Stimulated activated CD4-positive, alpha-beta T cell treated with anti-CD3 and anti-CD28 coated beads, Interleukin-12 subunit alpha, Interleukin-12 subunit beta, amount 100 ng/mL, for 48 hours (primary cell): Measurements from ENCODE around the gene SAMD9L.
"Not testable (repeated sequence)": the region's sequence is repeated elsewhere in the genome, so short reads cannot be mapped to it uniquely, and the experiment has no call there.

ENCODE experiments used
- DNase-seq, 3 donors: peaks; one replicate each; pipeline ENCODE4 v3.0.0-alpha.2; 2020; ENCODE audit warnings: low read depth in 2 of 3, low spot score in 1 of 3

SAMD9L gene

GRCh38 chr7:93146472-93147141 is 1.6 kb downstream of the SAMD9L start:
- peak in 1 of 3 donors; percentile 5 for DNase-seq

GRCh38 chr7:93146036-93146435 is 2.1 kb downstream of the SAMD9L start:
- no peak for DNase-seq

GRCh38 chr7:93145354-93145753 is 2.8 kb downstream of the SAMD9L start:
- DNase-seq = no peak

- no peak for DNase-seq
Observed at GRCh38 chr7:93142127-93142526, 6.1 kb downstream of the SAMD9L start.

GRCh38 chr7:93140582-93141191 is 7.5 kb downstream of the SAMD9L start:
- DNase-seq = no peak

GRCh38 chr7:93138576-93138975 is 9.6 kb downstream of the SAMD9L start:
- DNase-seq = no peak

GRCh38 chr7:93133005-93133404 is 15.2 kb downstream of the SAMD9L start:
- DNase-seq = no peak

- DNase-seq = no peak
Observed at GRCh38 chr7:93132216-93132615, 16.0 kb downstream of the SAMD9L start.

- not testable (repeated sequence) for DNase-seq
Observed at GRCh38 chr7:93126954-93127353, 21.2 kb downstream of the SAMD9L start.

GRCh38 chr7:93123532-93123931 is 24.7 kb downstream of the SAMD9L start:
- DNase-seq = not testable (repeated sequence)

- no peak for DNase-seq
Observed at GRCh38 chr7:93120592-93121549, 27.3 kb downstream of the SAMD9L start.

GRCh38 chr7:93119191-93119905 is 28.8 kb downstream of the SAMD9L start:
- DNase-seq = no peak

GRCh38 chr7:93117852-93118530 is 30.2 kb downstream of the SAMD9L start, which contains the start of gene SAMD9:
Gene SAMD9, minus strand, starts transcription at chr7:93117979. Its CDS starts 11,882 bp downstream, at chr7:93106097.
- peak; percentile 21 to 40 (median 33) for DNase-seq

GRCh38 chr7:93117327-93117726 is 30.9 kb downstream of the SAMD9L start:
- no peak for DNase-seq

- peak in 1 of 3 donors; percentile 11 for DNase-seq
Observed at GRCh38 chr7:93115796-93116195, 32.4 kb downstream of the SAMD9L start.

GRCh38 chr7:93108003-93108402 is 40.2 kb downstream of the SAMD9L start:
- no peak for DNase-seq

GRCh38 chr7:93097388-93097787 is 50.8 kb downstream of the SAMD9L start:
- no peak for DNase-seq

- DNase-seq = no peak
Observed at GRCh38 chr7:93092757-93093370, 55.3 kb downstream of the SAMD9L start.
